NOMO-1 treated with dmso at 0.1 percent for 144 hours (cell line): Measurements from ENCODE around the gene ACSL3.

Experiments
- DNase-seq: peaks from one replicate; lab custom pipeline; 2025; ENCODE audit not compliant: unreplicated experiment; lab: John Stamatoyannopoulos, UW

Gene ACSL3

GRCh38 chr2:222939208-222939856 is 78.5 kb downstream of the ACSL3 start:
- DNase-seq = peak; percentile 48

GRCh38 chr2:222939979-222940378 is 79.1 kb downstream of the ACSL3 start:
- DNase-seq = no peak

GRCh38 chr2:222941510-222942032 is 80.7 kb downstream of the ACSL3 start:
- no peak for DNase-seq

GRCh38 chr2:222942561-222942960 is 81.7 kb downstream of the ACSL3 start:
- no peak for DNase-seq

GRCh38 chr2:222942977-222943376 is 82.1 kb downstream of the ACSL3 start:
- DNase-seq = no peak

- DNase-seq = no peak
These were observed 83.0 kb downstream of the ACSL3 start for GRCh38 chr2:222943820-222944219.

- DNase-seq = no peak
These were observed 83.7 kb downstream of the ACSL3 start for GRCh38 chr2:222944552-222944951.

- no peak for DNase-seq
These were observed 84.3 kb downstream of the ACSL3 start for GRCh38 chr2:222944971-222945740.

GRCh38 chr2:222945887-222946286 is 85.1 kb downstream of the ACSL3 start:
- DNase-seq = no peak

GRCh38 chr2:222946700-222947287 is 86.0 kb downstream of the ACSL3 start:
- DNase-seq = no peak

GRCh38 chr2:222949073-222949472 is 88.2 kb downstream of the ACSL3 start:
- DNase-seq = no peak

GRCh38 chr2:222949690-222950323 is 89.0 kb downstream of the ACSL3 start:
- DNase-seq = no peak

- no peak for DNase-seq
These were observed 89.9 kb downstream of the ACSL3 start for GRCh38 chr2:222950638-222951285.

GRCh38 chr2:222952204-222952603 is 91.4 kb downstream of the ACSL3 start:
- DNase-seq = no peak

GRCh38 chr2:222955008-222955407 is 94.2 kb downstream of the ACSL3 start:
- peak; percentile 52 for DNase-seq

GRCh38 chr2:222959358-222959757 is 98.5 kb downstream of the ACSL3 start:
- no peak for DNase-seq

GRCh38 chr2:222960126-222960525 is 99.3 kb downstream of the ACSL3 start:
- peak; percentile 2 for DNase-seq

GRCh38 chr2:222963641-222964040 is 102.8 kb downstream of the ACSL3 start:
- no peak for DNase-seq

GRCh38 chr2:222964376-222965031 is 103.7 kb downstream of the ACSL3 start:
- no peak for DNase-seq

GRCh38 chr2:222965555-222965954 is 104.7 kb downstream of the ACSL3 start:
- no peak for DNase-seq
